HPDE6-E6E7 (cell line): ENCODE data around the gene SRSF2.
A peak's percentile ranks its signal among the peaks of the same experiment; 100 is the strongest.
"Not testable (repeated sequence)": the region's sequence is repeated elsewhere in the genome, so short reads cannot be mapped to it uniquely, and the experiment has no call there.

ENCODE experiments used
- DNase-seq: peaks from one replicate; pipeline ENCODE4 v3.0.0; 2011; ENCODE audit warnings: missing footprints; ENCODE audit errors: extremely low spot score

Gene SRSF2

GRCh38 chr17:76700617-76701470 is 36.3 kb downstream of the SRSF2 start:
- DNase-seq, result peak; percentile 86

GRCh38 chr17:76700270-76700616 is 36.9 kb downstream of the SRSF2 start:
- DNase-seq, result peak; percentile 67

DNA sequence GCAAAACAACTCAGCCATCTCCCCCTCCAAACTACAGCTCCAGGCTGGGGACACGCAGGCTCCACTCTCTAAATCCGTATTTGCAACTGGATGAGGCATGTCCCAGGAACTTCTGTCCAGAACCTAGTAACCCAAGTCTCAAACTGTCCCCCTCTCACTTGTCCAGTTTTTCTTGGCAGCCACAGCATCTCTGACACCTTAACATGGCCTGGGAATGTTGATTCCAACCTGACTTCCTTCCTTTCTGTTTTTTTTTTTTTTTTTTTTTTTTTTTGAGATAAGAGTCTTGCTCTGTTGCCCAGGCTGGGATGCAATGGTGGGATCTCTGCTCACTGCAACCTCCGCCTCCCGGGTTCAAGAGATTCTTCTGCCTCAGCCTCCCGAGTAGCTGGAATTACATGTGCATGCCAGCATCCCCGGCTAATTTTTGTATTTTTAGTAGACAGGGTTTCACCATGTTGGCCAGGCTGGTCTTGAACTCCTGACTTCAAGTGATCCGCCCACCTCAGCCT is 38.6 kb downstream of the SRSF2 start:
- DNase-seq, result not testable (repeated sequence)

GRCh38 chr17:76697702-76698465 is 39.2 kb downstream of the SRSF2 start:
- DNase-seq, result no peak

GRCh38 chr17:76696763-76697701 is 40.1 kb downstream of the SRSF2 start:
- DNase-seq, result no peak

GRCh38 chr17:76695059-76695831 is 41.9 kb downstream of the SRSF2 start:
- no peak for DNase-seq

- no peak for DNase-seq
These were observed 45.5 kb downstream of the SRSF2 start for GRCh38 chr17:76691379-76692191.

DNA sequence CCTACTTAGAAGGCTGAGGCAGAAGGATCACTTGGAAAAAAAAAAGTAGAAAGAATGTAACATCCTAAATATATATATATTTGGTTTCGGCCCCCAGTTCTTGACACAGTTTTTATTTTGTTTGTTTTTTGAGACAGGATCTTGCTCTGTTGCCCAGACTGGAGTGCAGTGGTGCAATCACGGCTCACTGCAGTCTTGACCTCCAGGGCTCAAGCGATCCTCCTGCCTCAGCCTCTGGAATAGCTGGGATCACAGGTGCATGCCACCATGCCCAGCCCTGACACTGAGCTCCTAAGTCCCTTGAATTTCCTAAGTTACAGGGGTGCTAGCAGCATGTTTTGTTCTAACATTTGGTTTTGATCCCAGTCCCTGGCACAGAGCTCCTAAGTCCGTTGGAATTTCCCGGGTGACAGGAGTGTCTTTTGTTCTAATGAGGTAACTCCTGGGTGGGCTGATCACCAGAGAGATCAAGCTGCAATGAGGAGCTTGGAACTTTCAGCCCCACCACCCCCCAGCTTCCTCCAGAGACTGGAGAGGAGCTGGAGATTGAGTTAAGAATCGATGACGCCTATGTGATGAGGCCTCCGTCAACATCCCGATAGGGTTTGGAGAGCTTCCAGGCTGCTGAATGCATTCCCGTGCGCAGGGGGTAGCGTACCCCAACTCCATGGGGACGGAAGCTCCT is 46.4 kb downstream of the SRSF2 start:
- no peak for DNase-seq

DNA sequence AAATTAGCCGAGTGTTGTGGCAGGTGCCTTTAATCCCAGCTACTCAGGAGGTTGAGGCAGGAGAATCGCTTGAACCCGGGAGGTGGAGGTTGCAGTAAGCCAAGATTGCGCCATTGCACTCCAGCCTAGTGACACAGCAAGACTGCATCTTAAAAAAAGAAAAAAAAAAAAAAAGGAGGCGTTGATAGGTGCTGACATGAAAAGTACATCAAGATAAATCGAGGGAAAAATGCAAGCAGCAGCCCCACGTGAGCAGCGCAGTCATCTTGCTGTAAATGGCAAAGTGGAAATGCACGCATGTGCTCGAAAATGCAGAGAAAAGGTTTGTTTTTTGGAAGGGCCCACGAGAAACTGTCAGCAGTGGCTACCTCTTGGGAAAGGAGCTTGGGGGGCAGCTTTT is 47.3 kb downstream of the SRSF2 start:
- DNase-seq, result no peak

DNA sequence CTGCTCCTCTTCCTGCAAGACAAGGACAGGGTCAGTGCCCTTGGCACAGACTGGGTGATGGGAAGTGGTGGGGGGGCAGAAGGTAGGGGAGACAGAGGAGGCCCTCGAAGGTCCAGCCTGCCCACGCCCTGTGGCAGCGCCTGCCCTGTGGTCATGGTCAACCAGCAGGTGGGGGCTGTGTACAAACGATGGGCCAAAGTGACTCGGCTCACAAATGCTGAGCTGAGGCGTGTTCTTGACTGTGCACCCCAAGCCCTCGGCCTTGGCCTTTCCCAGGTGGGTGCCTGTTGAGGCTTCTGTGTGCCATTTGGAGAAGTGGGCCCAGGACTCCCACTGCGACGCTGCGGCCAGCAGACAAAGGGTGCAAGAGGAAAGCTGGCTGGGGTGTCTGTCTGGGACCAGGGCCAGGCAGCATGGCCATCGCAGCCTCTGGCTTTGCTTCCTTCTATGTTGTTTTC is 48.9 kb downstream of the SRSF2 start:
- DNase-seq, result no peak

DNA sequence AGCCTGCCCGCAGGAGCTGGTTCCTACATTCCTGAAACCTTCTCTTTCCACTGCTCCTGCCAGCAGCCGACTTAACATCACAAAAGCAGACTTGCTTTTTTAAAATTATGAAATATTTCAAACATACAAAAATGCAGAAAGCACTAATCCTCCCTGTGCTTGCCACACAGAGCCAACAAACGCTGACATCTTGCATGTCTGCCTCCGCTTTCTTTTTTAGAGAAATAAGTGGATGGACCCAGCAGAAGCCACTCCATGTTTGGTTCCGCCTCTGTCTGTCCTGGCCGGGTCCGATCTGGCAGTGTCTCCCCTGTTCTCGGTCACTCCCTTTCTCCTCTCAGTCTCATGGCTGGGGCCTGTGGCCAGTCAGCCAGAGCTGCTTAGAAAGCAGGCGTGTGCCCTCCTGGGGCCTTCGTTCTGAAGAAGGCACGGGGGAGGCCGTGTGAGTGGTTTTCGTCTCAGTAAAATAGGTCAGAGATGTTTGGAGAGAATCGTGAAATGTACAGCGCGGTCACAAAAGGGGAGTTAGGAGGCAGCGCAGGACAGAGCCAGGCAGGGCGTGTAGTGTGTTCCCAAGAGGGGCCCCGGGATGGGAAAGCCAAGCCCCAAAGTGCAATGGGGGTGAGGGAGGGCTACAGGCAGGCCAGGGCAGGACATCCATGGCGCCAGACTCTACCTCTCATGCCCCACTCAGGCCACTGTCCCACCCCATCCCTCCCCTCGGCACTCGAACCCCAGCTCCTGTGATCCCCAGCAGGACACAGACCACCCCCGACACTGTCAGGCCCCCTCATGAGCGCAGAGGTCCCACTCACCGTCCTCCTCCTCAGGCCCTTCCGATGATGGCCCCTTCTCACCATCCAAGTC is 49.6 kb downstream of the SRSF2 start:
- DNase-seq, result no peak

- no peak for DNase-seq
These were observed 50.4 kb downstream of the SRSF2 start for GRCh38 chr17:76686538-76687297.

DNA sequence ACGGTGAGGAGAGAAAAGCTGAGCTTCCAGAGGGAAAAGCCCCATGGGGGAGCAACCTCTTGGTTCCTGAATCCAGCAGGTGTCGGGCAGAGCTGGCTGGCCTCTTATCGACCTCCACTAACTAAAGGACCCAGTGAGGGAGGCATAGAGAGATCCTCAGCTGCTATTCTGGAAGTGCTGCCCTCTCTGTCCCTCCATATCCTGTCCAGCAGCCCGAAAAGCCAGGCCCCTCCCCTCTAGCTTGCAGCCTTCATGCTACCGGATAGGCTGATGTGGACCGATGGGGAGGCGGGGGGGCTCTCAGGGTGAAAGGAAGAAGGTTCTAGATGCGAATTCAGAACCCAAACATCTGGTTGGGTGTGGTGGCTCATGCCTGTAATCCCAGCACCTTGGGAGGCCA is 51.3 kb downstream of the SRSF2 start:
- DNase-seq, result no peak

DNA sequence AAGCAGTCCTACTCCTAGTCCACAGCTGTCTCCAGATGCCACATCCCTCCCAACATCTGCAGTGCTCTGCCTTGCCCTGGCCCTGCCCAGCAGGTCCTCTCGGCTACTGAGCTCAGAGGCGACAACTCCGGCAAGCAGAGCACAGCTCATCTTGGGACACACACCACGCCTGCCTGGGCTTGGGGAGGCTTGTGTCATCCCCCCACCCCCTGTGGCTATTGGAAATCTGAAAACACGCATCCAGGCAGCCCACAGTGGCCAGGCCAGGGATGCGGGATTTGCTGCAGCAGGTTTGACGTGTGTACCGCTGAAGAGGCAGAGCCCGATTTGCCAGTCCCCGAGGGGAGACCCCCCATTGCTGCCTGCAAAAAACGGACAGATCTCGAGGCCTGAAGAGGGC is 51.8 kb downstream of the SRSF2 start:
- no peak for DNase-seq

DNA sequence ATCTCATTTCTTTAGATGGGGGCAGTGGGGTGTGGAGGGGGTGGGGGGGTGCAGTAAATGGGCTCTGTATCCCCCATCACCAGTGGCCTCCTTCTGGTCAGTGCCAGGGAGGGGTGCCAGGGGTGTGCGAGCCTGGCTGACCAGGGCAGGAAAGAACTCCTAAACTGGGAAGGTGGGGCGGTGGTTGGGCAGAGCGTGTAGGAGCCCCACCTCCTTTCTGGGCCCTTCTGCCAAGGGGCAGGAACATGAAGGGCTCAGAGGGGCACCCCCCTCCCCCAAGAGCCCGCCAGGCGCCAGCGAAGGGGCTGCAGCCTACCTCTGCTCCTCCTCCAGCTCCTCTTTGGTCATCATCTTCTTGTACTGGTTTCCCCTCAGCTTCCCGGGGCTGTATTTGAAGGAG is 52.4 kb downstream of the SRSF2 start:
- no peak for DNase-seq
